GM12875 (cell line): ENCODE results near the gene LMO2.

Experiments
- H3K4me3 ChIP-seq: one replicate; pipeline ENCODE4 v1.5.1; 2011; ENCODE audit warnings: low read depth, low read length, control low read depth
- CTCF ChIP-seq: IDR thresholded peaks from 2 replicates; pipeline ENCODE4 v1.5.1; 2011; ENCODE audit warnings: low read depth, mild to moderate bottlenecking, control low read depth, inconsistent platforms, low read length, moderate library complexity, borderline replicate concordance; ENCODE audit not compliant: insufficient read depth

Gene LMO2

DNA sequence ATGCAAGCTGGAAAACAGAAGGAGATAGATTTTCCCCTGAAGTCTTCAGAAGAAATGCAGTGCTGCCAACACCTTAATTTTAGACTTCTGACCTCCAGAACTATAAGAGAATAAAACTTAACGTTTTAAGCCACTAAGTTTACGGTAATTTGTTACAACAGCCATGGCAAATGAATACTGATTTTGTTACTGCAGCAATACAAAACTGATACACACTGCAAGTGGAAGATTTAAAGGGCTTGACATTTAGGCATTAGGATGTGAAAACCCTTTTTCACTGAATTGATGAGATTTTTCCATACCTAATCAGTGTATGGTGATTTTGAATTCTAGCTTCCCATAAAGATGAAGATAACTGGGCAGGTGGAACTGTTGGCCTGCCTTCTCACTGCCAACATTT, 22.1 kb upstream of the LMO2 start:
- no peak overlapping the region for H3K4me3 ChIP-seq
- TF ChIP-seq CTCF: no peak

- H3K4me3 ChIP-seq: no peak overlapping the region
- no peak for TF ChIP-seq CTCF
Observed at GRCh38 chr11:33912405-33913361, 20.8 kb upstream of the LMO2 start.

DNA sequence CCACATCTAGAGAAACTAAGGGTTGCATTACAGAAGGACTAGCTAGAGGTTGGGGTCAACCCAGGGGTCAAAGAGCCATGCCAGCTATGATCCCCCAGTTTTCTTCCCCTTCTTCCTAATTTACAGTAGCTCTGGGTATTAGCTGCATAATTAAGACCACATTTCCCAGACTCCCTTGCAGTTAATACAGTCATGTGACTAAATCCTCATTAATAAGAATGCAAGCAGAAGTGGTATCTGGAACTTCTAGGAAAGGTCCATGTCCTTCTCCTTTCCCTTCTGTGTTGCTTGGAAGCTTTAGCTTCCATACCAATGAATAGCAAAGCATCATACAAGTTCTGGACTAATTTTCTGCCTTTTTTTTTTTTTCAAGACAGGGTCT, 19.1 kb upstream of the LMO2 start:
- TF ChIP-seq CTCF: no peak
- H3K4me3 ChIP-seq: no peak overlapping the region

DNA sequence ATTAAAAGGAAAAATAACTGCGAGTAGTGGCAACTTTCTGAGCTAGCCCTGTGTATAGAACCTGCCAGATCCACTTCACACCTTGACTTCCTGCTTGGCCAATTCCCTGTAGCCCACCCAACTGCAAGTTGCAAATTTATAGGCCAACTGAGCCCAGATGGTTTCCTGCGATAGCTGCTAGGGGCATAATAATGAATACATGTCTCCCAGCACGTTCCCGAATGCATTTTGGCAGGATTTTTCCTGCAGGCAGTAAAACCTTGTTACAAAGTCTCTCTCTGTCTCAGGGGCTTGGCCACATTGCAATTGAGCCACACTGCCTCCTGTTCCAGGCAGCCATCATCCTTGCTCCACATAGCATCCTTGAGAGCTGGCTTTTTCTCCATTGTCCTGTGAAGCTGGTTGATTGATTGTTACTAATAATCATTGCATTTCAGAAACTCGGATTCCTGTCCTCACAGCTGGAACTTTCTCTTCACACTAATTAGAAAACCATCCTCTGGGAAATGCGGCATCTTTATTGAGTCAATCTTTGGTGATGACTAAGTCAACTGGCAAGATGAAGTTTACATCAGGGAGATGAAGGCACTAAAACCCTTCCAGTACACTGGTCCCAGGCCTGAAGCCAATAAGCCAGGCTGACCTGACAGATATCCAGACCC, 18.6 kb upstream of the LMO2 start:
- no peak for TF ChIP-seq CTCF
- H3K4me3 ChIP-seq: no peak overlapping the region

GRCh38 chr11:33909552-33909951, 17.7 kb upstream of the LMO2 start:
- no peak for TF ChIP-seq CTCF
- no peak overlapping the region for H3K4me3 ChIP-seq

GRCh38 chr11:33909150-33909549, 17.3 kb upstream of the LMO2 start:
- no peak for TF ChIP-seq CTCF
- H3K4me3 ChIP-seq: no peak overlapping the region

- no peak overlapping the region for H3K4me3 ChIP-seq
- TF ChIP-seq CTCF: no peak
Observed at GRCh38 chr11:33907421-33907820, 15.5 kb upstream of the LMO2 start.
